ENCODE results near the gene HDAC5.
"Not testable (repeated sequence)": the region's sequence is repeated elsewhere in the genome, so short reads cannot be mapped to it uniquely, and the experiment has no call there.

Gene HDAC5

GRCh38 chr17:44110011-44110686 is 13.3 kb downstream of the HDAC5 start:
- DNase-seq, result no peak

DNA sequence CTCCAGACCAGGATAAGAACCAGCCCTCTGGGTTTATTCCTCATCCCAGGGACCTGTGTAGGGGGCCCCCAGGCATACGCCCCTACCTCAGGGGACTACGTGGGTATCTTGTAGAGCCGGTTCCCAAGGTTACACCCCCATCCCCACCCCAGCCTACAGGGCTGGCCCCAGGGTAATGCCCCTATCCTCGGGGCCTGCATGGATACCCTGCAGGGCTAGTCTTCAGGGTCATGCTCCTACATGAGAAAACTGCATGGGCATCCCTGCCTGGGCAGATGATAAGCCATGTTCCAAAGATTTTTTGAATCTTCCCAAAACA is 14.2 kb downstream of the HDAC5 start:
- no peak for DNase-seq

DNA sequence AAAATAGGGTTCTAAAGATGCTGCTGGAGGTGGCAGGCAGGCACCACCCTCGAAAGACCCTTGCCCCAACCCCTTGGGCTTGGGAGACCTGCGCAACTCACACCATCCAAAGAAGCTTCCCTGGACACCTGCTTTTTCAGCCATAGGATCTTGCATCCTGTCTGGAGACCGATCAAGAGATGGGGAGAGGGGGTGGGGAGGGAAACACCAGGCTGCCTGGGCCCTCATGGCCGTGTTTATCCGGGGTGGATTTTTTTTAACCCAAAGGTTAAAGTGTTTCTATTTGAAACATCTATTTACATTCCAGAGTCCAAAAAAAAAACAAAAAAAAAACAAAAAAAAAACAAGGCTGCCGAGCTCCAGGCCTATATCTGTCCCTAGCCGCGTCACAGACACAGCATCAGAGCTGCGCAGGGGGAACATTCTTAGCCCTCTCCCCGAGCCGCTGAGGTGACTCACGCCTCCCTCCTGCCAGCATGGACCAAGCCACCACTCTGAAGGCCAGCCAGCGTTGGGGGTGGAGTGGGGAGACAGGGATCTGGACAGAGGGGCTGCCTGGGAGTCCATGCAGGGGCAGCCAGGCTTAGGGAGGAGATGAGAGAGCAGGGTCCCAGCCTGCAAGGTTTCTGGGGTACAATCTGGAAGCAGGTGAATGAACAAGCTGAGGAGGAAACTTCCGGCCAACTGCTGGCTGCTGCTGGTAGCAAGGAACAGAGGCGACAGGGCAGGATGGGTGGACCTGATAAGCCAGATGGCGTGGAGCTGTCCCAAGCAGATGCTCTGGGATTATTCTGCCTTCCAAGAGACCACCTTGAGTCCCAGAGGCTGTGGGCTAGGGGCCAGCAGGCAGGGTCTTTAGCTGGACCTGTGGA is 14.8 kb downstream of the HDAC5 start:
- DNase-seq, result no peak

GRCh38 chr17:44106801-44107200 is 16.6 kb downstream of the HDAC5 start:
- no peak for DNase-seq

DNA sequence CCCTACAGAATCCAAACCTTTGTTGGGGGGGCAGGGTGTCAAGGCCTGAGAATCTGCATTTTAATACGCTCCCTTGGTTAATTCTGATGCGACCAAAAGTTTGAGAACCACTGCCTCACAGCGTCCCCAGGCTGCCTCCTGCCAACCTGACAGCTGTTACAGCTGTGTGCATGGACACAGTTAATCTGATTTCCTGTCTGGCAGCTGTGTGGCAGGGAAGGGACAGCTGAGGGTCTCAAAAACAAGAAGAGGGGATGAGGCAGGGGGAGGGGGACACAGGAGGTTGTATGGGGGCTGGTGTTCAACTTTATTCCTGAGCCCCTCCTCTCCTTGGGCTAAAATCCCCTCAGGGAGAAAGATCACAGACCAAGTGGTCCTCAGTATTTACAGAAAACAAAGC is 17.5 kb downstream of the HDAC5 start:
- no peak for DNase-seq

DNA sequence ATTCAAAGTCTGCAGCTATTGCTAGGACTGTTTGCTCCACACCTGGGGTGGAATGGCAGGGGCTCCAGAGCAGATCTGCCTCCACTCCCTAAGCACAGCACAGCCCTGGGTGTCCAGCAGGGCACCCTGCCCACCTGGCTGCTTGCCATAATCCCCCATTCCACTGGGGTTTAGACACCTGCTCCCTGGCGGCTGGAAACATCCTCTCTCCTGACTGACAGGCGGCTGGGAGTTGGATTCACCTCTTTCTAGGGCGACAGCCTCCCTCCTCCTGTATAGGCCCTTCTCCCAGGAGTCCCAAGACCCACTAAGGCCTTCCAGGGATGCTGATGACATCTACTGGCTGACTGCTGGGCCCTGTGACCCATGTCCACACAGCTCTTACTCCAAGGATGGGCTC is 18.0 kb downstream of the HDAC5 start:
- DNase-seq, result no peak

DNA sequence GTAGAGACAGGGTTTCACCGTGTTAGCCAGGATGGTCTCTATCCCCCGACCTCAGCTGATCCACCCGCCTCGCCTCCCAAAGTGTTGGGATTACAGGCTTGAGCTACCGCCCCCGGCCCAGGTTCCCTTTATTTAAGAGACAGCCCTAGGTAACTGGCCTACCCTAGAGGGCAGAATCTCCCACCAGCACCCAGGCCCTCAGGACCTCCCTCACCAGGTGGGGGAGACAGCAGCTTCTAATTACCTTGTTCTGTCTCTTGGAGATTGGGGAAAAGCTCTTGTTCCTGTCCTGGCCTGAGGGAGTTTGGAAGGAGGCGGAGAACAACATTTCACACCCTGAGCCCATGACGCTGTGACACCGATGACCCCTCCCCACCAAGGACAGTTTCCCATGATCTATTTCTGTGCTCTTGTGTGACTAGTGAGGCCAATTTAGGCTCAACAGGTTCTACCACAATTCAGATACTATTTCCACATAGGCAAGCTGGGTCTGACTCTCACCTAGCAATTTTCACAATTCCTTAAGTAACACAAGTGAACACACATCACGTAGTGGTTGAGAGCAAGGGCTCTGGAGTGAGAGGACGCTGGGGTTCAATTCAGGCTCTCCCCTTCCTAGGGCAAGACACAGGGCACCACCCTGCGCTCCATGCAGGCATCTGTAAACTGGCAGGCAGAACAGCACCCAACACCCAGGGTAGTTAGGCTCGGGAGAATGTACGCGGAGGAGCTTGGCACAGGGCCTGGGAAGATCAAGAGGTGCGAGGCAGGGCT is 20.4 kb downstream of the HDAC5 start:
- DNase-seq, result no peak

DNA sequence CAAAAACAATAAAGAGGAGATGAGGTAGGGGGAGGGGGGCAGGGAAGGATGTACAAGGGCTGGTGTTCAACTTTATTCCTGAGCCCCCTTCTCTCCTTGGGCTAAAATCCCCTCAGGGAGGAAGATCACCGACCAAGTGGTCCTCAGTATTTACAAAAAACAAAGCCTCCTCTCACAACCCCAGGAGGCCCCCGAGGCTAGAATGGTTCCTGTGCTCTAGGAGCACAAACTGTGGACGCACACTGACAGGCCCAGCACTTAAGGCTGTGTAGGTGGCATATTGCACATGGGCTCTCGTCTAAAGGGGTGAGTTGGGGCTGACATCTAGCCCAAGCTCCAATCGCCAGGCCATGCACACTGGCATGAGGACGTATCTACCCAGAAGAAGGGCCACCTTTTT is 21.6 kb downstream of the HDAC5 start:
- DNase-seq, result not testable (repeated sequence)

DNA sequence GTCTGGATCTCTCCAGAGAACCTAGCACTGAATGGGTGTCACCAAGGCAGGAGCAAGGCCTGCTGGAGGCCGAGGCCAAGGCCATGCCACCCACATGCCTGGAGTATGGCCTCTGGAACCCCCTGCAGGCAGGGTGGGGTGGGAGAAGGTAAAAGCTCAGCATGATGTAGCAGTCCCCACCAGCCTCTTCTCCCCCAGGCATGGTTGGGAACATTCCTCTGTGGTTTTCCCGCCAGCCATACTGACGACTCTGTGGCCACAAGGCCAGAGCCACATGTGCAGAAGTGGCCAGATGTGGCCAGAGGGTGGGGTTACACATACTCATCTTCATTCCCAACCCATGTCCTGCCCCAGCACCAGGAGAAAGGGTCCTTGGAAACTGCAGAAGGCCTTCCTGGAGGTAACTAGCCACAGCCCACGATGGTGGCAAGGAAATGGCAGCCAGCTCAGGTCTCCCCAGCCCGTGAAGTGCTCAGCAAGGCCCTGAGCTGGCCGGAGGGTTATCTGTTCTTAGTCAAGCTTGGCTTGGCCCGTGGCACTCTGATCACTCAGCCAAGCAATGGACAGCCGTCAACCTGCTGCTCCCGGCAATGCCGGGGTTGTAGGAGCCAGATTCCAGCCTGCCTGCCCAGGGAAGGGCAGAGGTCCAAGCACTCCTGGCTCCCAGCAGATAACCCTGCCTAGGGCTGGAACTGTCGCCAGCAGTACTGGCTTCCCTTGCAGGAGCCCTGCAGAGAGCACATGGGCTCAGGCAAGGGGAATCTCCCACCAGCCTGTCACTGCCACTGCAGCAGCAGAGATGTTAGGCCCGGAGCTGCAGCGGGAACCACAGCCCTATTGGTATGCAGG is 26.1 kb downstream of the HDAC5 start:
- DNase-seq, result no peak

- DNase-seq, result peak; percentile 73
Measured at GRCh38 chr17:44095647-44096496, 27.6 kb downstream of the HDAC5 start.

- DNase-seq, result no peak
Measured at GRCh38 chr17:44095388-44095646, 28.1 kb downstream of the HDAC5 start.

DNA sequence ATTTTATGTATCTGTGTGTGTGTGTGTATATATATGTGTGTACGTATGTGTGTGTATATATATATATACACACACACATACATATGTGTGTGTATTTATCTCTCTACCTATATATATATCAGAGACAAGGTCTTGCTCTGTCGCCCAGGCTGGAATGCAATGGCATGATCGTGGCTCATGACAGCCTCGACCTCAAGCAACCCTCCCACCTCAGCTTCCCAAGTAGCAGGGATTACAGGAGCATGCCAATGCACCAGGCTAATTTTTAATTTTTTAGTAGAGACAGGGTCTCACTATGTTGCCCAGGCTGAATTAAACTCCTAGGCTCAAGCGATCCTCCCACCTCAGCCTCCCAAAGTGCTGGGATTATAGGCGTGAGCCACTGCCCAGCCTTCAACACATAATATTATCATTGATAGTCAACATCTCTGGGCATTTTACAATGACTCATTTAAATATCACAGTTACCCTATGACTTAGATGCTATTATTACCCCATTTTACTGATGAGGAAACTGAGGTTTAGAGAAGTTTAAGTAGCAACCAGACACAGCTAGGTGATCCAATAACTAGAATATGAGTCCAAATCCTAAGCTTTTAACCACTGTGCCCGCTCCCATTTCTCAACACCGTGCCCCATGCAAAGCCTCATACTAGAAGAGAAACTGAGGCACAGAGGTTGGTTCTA is 28.6 kb downstream of the HDAC5 start:
- DNase-seq, result no peak

DNA sequence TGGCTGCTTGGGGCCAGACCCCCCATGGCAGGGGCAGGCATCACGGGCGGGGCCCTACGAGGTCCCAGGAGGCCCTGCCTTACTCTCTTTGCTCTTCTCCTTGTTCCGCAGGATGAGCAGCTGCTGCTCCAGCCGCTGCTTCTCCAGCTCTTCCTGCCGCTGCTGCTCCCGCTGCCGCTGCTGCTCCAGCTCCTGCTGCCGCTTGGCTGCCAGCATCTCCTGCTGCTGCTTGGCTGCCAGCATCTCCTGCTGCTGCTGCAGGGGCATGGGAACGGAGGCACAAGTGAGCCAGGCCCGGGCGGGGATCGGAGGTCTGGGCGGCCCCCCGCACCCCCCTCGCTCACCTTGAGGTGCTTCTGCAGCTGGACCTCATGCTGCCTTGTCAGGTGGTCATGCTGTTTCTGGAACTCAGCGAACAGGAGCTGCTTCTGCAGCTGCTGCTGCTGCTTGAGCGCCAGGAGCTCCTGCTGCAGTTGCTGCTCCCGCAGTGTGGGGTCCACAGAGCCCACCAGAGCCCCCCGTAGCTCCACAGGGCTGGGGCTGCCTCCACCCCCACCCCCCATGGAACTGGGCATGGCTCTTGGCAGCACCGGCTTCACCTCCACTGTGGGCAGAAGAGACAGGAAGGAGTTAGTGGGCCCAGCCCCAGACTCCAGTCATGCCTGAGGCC is 30.1 kb downstream of the HDAC5 start:
- no peak for DNase-seq

DNA sequence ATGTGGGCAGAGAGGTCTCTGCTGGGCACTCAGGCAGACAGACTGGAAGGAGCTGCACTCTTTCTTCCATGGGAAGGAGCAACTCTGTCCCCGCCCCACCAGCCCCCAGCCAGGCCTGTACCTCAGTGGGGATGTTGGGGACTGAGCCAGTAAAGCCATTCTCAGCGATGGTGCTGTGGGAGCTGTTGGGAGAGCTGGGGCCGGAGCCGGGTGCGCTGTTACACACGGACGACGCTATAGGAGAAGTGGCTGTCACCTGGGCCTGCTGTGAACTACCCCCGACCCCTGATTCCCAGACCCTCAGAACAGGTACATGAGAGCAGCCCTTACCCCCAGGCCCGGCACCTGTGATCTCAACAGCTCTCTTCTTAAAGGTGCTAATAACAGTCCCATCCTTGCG is 31.4 kb downstream of the HDAC5 start:
- no peak for DNase-seq

DNA sequence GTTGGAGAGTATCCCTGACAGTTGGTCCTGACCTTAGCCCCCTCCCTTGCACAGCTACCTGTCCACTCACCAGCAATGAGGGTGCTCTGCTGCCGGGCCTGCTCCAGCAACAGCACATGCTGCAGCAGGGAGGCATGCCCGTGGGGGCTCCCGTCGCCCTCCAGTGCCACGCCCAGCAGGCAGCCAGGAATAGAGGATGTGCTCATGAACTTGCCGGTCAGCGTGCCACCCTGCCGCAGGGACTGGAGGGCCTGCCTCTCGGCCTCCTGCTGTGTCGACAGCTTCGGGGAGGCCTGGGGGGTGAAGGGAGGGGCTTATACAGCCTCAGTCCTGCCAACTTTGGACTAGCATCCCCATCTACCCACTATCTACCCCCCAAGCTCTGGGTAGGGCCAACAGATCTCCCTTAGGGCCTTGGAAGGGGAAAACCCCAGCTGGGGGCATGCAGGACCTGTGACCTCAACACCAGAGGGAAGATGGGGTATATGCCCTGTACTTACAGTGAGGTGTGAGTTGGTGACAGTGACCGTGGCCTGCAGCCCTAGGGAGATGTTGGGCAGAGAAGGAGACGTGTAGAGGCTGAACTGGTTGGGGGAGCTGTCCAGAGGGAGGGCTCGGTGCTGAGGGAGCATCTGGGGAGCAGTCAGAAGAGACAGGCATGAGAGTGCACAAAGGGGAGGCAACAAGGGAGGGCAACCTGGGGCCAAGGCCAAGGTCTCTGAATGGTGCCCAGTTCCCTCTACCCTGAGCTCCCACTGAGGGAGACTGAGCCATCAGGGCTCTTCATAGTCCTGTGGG is 32.0 kb downstream of the HDAC5 start:
- DNase-seq, result no peak

DNA sequence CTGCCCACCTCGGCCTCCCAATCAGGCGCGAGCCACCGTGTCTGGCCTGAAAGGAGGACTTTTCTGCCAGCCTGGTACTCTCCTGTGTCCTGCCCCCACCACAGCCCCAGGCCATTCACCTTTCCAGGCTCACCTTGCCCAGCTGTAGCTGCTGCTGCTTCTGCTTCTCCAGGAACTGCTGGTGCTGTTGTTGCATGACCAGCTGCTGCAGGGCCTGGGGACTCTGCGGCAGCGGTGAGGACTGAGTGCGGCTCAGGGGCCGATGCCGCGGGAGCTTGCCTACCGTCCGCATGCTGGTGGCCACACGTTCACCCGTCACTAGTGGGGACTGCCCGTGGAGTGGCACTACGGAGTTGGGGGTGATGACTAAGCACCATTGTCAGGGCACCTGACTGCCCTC is 35.2 kb downstream of the HDAC5 start:
- DNase-seq, result no peak

- no peak for DNase-seq
Measured at GRCh38 chr17:44087319-44087718, 36.1 kb downstream of the HDAC5 start.

DNA sequence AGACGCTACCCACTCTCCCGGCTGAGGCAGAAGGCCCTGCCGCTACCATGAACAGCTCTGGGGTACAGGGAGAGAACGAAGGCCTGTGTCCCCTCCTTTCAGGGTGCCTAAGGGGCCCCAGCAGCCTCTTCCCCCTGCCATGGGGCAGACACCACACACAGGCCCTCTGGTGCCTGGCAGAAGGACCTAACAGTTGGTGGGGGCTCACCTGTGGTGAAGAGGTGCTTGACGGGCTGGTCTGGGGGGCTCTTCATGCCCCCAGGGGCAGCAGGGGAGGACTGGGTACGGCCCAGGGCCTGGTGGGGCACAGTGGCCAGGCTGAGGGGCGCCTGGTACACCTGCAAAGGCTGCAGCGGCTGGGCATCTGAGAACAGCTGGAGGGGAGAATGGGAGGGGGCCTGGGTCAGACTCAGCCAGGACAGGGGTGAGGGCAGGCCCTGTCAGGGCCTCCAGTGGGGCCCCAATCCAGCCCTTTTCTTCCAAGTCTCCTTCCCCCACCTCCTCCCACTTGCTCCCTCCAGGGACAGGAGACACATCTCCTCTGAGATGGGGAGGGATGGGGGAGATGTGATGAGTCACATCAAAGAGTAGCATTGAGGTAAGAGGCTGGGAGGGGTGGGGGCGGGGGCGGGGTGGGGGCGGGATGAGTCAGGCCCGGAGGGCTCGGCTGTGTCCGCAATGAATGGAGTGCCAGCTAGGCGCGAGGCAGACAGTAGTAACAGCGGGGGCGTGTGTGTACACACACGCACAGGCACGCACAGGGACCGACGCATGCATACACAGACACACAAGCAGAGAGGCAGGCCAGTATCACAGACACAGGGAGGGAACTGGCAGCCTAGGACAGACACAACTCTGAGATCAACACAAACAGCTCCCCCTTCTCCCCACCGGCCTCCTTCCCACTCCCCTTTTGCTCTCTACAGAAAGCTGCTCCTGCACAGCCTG is 36.8 kb downstream of the HDAC5 start:
- no peak for DNase-seq

GRCh38 chr17:44085908-44086307 is 37.5 kb downstream of the HDAC5 start:
- DNase-seq, result no peak

Measured in NCI-H2029 (cell line).